Kidney capillary endothelial cell (primary cell): ENCODE measurements around the gene PROK2.

Experiments used
- DNase-seq: peaks from one replicate; pipeline ENCODE4 v3.0.0-alpha.2; 2018; ENCODE audit warnings: low spot score

The PROK2 gene, protein sequence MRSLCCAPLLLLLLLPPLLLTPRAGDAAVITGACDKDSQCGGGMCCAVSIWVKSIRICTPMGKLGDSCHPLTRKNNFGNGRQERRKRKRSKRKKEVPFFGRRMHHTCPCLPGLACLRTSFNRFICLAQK

DNA sequence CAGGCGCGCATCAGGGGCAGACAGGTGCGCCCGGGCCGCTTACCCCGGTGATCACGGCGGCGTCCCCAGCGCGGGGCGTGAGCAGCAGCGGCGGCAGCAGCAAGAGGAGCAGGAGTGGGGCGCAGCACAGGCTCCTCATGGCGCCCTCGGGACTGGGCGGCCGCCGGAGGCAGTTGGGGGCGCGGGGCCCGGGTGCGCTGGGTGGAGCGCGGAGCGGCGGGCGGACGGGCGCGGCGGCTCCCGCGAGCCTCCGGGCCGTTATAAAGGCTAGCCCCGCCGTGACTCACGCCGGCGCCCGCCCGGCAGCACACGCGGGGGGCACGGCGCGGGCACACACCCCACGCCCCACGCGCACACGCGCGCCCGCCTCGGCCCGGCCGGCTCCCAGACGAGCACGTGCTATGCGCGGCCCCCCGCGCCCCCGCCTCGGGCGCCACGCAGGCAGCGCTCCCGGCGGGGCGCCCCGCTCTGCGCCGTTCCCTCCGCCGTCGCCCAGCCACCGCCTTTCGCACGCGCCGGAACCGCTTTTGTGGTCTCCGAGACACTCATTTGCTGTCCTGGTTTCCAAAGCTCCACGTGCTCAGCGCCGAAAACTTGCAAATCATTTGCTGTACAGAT, at the start of gene PROK2:
PROK2 (minus strand) TSS at position 235 of the 618 bp plus-strand sequence; CDS start at position 139, 96 bp downstream.
- DNase-seq: no peak

DNA sequence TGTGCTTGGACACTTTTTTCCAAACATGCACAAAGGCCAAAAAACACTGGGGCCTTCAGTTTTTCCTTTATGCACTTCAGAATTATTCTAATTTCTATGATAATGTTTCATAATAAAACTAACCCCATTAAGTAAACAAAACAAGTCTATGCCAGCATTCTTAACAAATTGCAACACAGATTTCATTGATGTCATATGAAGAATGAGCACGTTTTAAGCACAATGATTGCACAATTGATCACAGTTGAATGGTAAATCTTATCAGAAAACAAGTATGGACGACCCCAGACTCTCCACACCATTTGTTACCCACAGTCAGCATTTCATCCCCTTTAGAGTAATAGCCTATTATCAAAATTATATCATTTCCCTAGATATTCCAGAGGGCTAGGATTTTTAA, 46.7 kb upstream of the PROK2 start:
- no peak for DNase-seq

DNA sequence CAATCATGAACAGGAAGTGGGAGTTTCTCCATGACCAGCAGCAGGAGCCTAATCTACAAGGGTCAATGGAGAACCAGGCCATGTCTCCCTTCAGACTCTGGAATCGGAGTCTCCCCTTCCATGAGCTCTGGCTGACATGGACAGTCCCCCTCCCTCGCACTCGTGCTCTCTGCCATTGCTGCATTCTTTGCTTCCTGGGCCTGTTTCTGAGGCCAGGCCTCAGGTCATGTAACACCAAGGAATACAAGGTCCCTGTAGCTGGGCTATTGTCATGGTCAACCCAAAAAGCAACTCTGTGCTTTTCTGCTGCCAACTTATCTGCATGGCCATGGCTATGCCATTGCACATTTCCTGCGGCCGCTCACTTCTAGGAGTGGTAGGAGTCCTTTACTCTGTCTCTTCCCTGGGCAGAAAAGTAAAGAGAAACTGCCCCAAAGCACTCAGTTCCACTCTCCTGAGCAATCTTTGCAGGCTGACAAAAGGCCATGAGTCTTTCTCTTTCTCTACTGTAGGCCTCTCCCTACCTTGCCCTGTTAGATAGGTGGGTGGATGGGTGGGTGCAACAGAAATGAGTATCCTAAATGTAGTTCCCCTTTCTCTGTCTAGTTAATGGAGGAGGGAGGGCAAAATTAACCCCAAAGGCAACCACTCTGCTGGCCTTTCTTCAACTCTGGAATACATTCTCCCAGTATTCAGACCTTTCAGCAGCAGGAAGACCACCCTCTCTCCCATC, 40.8 kb upstream of the PROK2 start:
- DNase-seq: no peak

DNA sequence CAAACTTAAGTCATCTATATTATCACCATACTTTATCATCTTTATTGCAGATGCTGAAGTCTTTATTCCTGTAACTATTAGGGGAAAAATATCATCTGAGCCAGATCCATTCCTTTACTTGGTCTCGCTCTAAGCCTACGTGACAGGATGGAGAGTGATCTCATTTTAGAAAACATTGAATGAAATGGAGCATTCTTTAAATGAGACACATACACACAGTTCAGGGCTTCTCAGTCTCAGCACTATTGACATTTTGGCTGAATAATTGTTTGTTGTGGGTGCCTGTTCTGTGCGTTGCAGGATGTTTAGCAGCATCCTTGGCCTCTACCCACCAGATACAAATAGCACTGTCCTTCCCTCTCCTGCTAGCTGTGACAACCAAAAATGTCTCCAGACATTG, 36.2 kb upstream of the PROK2 start:
- no peak for DNase-seq

DNA sequence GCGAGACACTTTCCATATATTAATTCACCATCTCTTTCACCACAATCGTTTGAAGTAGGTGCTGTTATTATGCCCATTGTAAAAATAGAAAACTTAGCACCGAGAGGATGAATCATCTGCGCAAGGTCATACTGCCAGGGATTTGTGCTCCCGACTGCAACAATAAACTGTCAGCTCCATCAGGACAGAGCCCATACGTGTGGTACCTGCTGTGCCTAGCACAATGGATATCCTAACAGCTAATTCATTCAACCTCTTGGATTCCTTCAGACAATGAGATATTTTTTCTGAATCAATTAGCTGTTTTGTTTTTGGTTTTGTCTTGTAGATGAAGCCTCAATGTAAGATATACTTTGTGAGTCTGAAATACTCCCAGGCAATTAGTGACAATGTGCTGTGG, 32.3 kb upstream of the PROK2 start:
- DNase-seq: no peak

DNA sequence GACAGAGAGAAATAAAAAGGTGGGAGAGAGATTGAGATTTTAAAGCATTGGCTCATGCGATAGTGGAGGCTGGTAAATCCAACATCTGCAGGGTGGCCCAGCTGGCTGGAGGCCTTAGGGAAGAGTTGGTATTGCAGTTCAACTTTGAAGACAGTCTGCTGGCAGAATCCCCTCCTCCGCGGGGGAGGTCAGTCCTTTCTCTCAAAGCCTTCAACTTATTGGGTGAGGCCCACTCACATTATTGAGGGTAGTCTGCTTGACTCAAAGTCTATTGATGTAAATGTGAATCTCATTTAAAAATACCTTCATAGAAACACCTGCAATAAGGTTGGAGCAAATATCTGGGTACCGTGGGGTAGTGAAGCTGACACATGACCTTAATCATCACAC, 31.8 kb upstream of the PROK2 start:
- DNase-seq: no peak

DNA sequence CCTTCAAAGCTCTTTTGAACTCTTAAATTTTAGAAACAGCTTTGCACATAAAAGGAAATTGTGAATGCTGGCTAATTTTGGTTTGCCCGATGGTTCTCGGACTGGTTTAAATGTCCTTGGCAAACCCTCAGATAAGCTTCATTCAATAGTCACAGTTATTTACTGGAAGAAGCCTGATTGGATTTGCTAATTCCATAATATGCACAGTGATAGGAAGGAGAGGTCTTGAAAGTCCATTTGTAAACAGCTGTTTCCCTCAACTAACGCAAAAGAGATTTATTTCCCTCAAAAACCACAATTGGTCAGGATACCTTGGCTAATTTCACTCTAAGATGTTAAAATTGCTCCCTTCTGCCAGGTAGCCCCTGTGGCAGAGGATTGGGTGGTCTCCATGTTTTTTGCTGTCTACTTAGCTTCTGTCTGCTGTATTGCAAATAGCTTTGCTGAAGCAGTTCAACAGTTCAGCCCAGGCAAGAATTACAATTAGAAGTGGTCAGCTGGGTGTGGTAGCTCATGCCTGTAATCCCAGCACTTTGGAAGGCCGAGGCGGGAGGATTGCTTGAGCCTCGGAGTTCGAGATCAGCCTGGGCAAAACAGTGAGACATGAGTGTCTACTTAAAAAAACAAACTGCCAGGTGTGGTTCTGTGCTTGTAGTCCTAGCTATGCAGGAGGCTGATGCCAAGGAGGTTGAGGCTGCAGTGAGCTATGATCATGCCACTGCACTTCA, 30.6 kb upstream of the PROK2 start:
- DNase-seq: no peak

DNA sequence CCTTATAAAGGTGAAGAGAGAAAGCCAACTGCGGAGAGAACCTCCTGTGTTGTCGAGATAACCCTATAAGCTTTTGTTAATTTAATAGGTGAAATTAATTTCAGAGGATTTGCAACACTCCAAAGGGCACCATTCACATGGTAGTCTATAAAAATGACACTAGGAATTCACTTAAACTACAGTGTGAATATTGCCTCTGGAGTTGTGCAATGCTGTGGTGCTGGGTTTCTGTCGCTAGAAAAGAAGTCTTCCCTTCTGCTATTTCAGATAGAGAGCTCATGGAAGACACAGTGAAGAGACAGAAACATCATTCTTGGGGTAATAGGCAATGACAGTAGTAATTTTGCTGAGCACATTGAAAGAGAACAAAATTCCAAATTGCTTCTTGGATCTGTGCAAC, 28.8 kb upstream of the PROK2 start:
- no peak for DNase-seq

DNA sequence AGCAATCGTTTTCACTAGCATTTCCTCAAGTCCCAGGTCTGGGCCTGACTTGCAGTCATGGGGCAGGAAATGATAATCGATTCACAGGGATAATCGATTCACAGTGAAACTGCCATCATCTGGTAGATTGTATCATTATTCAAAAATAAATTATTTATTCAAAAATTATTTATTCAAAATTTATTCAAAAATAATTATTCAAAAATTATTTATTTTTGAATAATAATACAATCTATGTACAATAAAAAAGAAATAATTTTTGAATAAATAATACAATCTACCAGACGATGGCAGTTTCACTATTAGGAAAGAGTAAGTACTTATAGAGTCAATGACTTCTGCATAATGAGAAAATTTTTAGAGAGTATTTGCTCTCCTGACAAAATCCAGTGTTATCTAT, 28.1 kb upstream of the PROK2 start:
- no peak for DNase-seq

DNA sequence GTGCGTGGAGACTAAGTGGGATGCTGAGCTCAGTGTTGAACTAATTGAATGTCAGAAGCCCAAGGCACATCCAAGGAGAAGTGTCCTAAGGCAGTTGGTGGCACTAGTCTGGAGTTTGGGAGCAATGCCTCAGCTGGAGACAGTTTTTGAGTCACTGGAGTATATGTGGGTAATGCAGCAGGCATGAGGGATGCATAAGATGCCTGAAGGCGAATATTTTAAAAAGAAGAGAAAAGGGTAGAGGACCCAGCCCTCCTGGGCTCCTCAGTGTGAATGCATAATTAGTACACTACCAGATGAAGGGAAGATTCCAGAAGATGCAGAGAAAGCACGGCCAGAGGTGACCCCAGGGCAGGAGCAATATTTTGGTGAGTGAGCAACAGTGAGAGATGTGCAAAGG, 25.1 kb upstream of the PROK2 start:
- DNase-seq: no peak

DNA sequence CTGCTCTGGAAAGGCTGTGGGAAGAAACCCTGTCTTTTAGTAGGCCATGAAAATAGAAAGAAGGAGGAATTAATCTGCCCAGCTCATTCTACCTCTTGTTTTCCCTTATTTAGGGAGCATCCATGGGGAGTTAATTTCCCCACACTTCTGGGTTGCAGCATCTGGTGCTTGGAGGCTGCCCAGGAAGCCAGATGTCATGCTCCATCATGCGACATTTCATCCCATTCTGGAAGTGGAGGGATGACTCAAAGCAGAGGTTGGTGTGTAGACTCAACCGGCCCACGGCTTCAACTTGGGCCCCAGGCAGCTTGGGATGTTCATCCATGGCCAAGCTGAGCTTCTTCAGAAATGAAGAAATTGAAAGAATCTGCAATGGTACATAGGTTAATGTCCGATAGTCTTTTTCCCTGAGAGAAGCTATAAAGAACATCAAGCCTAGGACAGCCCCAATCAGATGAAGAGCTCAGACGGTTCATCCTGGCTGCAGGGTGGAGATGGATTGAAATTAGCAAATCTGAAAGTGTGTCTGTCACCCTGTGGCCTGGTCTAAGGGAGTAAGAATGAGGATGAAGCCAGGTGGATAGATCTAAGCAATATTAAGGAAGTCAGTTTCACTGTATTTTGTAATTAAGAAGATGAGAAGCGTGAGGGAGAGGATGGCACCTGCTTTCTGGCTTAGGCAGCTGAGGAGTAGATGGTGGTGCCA, 24.5 kb upstream of the PROK2 start:
- DNase-seq: no peak

DNA sequence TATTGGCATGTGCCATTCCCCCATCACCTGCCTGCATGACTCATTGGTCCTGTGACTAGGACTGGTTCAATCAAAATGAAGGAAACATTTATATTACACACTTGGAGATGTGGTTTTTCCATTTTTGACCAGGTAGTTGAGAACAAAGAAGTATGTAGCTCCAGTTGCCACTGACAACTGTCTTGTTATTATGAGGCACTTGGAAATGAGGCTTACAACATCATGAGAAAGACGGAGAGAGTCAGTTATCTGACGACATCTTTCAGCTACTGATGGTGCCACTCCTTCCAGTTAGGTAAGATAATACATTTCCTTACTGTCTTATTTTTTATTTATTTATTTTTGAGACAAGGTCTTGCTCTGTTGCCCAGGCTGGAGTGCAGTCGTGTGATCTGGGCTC, 21.8 kb upstream of the PROK2 start:
- no peak for DNase-seq

DNA sequence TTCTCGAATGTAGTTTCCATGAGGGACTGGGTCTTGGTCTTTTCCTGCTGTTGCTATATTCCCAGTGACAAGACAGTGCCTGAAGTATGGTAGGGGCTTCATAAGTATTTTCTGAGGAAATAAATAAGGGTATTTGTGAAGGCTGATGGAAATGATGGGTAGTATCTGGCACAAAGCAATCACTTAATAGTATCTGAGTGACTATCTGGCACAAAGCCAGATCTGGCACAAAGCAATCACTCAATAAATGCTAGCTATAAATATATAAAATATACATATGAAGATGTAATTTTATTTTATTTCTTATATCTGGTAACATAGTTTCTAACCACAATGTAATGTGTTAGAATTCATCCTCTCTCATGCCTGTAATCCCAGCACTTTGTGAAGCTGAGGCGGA, 20.7 kb upstream of the PROK2 start:
- no peak for DNase-seq

DNA sequence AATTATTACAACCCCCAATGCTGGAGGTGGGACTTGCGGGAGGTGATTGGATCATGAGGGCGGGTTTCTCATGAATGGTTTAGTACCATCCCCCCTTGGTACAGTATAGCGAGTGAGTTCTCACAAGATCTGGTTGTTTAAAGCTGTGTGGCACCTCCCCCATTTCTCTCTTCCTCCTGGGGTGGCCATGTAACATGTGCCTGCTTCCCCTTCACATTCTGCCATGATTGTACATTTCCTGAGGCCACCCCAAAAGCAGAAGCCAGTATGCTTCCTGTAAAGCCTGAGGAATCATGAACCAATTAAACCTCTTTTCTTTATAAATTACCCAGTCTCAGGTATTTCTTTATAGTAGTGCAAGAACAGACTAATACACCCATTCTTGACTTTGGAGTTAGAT, 20.3 kb upstream of the PROK2 start:
- no peak for DNase-seq

DNA sequence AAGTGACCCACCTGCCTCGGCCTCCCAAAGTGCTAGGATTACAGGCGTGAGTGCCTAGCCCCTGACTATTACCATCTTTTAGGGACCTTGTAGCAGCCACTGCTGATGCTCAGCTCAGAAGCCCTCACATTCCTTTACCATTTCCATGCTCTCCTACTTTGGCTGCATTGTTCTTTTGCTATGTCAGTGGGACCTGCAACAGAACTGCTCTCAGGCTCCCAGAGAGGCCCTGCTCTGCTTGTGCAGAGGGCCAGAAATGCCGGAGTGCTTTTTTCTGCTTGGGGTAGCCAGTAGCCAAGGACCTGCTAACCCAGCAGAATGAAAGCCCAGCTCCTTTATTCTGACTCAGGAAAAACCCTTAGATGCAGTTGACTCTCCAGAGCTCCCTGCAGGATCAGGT, 18.3 kb upstream of the PROK2 start:
- no peak for DNase-seq

DNA sequence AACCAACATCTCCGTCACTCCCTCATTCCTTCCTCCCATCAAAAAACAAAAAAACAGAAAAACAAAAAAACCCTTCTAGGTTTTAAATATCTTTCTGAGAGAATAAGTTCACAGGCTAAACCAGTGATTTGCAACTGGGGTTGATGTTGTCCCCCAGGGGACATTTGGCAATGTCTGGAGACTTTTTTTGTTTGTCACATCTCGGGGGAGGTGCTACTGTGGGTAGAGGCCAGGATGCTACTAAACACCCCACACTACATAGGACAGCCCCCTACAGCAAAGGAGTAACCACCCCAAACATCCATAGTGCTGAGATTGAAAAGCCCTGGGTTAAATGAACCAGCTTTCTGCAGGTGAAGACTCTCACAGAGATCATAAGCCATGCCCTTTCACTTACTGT, 17.0 kb upstream of the PROK2 start:
- no peak for DNase-seq

DNA sequence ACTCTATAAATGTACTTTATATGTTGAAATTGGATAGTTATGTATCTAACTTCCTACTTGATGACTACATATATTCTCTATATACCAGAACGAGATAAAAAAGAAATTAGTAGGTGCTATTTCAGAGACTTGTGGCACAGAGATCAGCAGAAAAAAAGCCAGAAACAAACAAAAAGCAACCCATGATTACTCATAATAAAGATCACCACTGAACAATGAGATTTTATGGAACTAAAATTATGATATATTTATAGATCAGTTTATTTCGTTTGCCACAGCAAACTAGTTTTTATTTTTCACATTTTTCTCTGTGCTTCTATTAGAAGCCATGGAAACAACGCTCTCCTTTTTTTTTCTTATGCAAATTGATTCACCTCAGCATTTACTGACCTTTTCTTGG, 15.1 kb upstream of the PROK2 start:
- DNase-seq: no peak

DNA sequence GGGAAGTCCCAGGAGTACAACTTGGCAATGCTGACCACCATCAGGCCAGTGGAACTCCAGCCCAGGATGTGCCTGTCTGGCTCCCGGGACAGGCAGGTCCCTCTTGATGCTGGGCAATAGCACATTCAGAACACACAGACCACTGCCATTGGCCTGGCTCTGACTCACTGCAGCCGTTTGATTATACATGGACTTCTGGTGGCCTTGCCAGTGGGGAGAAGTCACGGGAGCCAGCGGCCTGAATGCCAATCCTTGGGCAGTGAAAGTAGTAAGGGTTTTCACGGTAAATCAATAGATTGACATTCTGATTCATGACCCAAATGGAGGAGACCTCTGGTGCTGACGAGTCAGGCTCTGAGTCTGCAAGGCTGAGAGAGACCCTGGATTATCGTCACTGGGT, 12.5 kb upstream of the PROK2 start:
- DNase-seq: no peak

DNA sequence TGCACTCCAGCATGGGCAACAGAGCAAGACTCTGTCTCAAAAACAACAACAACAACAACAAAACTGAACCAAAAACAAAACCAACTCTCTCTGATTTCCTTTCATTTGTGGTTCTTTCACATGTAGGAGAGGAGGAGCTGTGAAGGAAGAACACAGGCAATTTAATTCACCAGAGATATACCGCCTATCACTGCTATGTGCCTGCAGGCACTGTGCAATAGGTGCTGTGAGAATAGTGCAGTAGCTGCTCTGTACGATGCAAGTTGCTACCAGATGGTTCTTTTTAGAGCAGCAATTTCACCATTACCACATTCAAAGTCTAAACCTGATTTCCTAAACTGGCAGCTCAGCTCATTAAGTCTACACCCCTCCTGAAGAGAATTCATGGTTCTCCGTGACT, 11.3 kb upstream of the PROK2 start:
- no peak for DNase-seq

DNA sequence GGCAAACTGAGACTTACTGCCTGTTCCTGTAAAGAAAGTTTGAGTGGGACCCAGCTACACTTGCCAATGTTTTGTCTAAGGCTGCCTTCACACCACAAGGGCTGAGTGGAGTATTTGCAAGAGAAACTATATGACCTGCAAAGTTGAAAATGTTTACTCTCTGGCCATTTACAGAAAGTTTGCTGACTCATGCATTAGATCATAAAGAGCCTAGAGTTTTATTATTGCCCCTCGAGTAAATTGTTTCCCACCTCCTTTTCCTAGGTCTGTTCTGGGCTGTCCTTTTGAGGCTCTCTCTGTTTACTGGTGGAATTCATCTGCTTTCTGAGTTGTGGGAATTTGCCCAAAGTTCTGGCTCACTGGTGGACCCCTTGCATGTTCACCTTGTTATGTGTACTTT, 6.7 kb upstream of the PROK2 start:
- DNase-seq: no peak

DNA sequence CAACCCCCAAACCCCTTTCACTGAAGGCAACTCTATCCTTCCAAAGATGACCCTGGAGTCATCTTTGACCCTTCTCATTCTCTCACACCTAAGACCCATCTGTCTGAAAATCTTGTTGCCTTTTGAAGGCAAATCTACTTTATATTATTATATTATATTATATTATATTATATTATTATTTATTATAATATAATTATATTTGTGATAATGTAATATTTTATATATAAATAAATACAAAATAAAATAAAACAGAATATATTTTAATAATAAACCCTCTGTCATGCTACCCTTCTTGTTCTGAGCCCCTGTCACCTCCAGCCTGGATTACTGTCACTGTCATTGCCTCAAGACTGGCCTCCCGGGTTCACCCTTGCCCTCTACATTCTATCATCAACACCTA, 5.0 kb upstream of the PROK2 start:
- no peak for DNase-seq

DNA sequence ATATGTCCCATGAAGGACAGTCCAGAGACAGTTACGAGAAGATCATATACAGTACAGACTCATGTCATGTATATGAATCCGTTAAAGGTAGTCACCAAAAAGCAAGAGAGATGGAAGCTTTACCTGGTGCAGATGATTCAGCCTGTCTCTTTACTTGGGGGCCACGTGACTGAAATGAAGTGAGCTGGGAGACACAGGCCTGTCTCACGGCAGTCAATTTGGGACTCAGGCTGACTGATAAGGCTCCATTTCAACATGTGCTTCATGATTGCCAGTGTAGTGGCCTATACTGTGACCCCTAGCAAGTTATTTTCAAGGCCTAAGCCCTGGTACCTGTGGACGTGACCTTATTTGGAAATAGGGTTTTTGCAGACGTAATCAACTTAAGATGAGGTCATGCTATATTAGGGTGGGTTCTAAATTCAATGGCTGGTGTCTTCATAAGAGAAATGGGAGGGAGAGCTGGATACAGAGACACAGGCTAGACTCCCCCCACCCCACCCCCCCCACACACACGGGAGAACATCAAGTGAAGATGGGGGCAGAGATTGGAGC, 3.0 kb upstream of the PROK2 start:
- DNase-seq: no peak
